NCI-H524 treated with DMSO at 0.1 percent for 48 hours (cell line): ENCODE data around the gene SLC24A4.
"Not testable (repeated sequence)": the region's sequence is repeated elsewhere in the genome, so short reads cannot be mapped to it uniquely, and the experiment has no call there.

Source experiments
- DNase-seq: peaks from one replicate; lab custom pipeline; 2025; lab: John Stamatoyannopoulos, UW

SLC24A4 gene

DNA sequence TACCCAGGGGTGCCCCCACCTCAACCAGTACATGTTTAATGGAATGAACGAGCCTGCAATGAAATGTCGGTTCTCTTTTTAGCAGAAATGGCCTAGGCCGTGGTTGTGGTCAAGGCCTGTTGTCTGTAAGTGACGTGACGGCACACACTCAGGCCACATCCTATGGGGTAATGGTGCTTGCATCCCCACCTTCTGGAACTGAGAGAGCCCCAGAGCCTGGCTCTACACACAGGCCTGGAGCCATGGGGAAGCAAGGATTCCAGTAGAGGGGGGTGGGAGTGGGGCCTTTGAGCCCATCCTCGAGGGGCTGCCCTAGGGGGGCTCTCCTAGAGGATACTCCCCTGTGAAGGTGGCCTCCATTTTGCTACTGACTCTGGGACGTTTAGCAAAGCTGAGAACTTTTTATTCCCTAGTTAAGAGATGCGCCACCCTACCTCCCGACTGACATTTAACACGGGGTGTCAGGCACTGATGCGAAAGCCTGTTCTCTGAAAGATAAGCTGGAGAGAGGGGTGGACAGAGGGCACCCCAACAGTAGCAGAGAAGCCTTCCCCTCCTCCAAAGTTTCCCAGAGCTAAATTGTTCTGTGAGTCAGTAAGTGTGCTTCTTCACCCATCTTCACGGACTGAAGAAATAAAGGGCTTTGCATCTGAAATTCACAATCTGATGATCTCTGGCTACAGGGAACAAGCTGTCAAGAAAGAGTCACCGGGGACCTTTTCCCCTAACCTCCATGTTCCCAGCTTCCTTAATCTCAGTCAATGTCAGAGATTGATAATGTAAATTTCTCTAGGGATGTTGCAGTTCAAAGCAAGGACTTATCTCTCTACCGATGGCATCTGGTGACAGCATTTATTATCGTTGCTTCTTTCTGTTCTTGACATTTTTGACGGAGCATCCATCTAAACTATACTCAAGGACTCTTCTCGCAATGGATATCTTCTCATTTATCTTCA is 197.4 kb downstream of the SLC24A4 start:
- no peak for DNase-seq

DNA sequence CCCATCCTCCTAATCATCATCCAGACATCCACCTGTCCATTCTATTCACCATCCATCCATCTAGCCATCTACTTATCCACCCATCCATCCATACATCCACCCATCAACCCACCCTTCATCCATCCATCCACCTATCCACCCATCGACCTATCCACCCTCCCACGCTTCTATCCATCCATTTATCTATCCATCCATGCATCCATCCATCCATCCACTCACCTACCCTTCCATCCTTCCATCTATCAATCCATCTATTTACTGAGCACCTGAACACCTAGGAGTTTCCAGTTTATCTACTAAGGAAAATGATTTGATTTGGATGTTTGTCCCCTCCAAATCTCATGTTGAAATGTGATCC is 198.1 kb downstream of the SLC24A4 start:
- no peak for DNase-seq

DNA sequence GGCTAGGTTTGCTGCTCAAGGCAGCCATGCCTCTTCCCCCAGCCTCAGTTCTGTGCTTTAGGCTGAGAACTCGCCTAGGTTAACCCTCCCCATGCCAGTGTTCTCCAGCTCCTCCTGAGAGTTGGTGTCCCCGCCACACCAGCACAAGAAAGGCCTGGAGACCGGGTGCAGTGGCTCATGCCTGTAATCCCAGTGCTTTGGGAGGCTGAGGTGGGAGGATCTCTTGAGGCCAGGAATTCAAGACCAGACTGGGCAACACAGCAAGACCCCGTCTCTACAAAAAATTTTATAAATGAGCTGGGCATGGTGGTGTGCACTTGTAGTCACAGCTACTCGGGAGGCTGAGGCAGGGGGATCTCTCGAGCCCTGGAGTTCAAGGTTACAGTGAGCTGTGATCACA is 200.8 kb downstream of the SLC24A4 start:
- DNase-seq = no peak

DNA sequence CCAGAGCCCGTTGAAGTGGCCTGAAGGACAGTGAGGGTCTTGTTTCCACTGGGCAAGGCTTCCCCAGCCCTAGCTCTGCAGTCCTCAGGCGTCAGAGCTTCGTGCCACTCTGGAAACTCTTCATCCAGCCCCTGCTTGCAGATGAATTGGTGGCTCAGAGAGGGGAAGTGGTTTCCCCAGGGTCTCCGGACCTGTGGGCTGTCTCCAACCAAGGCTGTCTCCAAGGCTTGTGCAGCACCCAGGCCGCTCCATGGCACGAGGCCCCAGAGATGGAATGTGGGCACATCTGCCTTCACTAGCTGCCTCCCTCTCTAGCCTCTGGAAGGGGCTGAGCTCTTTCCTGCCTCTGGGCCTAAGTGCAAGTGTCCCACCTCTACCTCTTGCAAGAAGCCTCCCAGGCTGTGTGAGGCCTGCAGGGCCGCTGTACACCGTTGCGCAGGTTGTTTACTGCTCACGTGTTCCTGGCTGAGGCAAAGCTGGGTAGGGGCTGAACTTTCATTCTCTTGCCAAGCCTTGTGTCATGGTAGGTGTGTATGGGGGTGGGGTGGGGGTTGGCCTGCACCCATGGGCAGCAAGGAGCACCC is 201.7 kb downstream of the SLC24A4 start:
- DNase-seq = no peak

DNA sequence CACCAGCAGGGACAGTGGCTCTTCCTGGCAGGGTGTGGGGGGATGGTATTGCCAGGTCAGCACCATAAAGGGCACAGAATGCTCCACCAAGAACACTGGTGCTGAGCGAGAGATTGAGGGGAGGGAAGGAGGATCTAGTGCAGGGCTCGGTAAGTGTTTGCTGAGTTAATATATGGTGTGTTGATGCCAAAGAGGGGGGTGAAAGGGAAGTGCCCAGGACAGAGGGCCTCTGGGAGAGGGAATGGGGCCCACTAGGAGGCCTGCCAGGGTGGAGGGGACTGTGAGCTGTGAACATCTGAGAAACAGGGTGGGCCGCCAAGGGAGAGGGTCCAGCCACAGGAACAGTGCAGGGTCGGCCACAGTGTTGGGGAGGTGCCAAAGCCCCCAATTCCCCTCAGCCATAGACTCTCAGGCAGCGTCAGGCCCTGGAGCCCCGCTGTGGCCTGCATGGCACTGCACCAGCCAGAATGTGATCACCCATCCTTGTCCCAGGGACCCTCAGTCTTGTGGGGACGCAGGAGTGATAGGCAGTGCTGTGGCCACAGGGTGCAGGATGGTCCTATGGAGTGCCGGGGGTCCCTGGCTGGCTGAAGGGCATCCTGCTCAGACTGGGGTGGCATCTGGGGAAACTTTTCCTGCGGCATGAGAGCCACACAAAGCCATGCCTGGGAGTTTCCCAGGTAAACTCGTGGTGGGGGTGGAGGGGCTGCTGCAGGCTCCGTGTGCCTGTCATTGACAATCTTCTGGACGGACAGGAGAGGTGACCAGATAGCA is 202.5 kb downstream of the SLC24A4 start:
- DNase-seq = no peak

DNA sequence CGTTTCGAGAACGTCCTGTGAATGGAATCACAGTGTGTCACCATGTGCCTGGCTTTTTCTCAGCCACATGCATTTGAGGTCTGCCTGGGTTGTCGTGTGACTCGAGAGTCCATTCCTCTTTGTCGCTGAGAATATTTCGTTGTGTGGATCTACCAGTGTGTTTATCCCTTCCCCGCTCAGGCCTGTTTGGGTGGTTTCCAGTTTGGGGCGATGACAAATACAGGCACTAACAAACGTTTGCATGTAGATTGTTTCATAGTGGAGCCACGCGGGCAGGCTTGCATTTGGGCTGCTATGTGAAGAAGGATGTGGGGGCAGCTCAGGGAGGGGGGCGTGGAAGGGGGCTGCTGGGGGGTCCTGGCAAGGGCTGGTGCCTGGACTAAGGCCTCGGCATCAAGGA is 204.8 kb downstream of the SLC24A4 start:
- no peak for DNase-seq

DNA sequence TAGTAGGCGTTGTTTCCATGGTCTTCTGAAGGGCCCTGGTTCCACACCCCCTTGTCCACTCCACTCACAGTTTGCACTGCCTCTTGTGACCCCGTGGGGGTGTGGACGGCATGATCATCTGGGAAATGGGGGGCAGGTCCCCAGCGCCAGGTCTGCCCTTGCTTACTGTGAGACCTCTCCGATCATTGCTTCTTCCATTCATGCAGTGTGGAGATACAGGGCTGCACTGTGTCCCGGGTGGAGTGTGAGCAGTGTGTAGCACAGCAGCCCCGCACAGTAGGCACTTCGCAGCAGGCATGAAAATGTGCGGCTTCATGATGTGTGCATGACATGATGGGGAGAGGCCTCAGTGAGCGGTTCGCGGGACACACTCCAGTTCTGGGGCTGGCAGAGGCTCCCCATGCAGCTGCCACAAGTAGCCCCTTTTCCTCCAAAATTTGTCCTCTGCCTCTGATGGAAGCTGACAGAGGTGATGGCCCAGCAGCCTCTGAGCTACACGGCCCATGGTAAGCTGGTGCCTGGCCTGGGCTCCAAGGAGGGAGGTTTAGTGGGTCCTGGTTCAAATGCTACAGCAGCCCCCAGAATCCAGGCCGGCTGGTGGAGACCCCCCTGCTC is 205.6 kb downstream of the SLC24A4 start:
- DNase-seq = no peak

DNA sequence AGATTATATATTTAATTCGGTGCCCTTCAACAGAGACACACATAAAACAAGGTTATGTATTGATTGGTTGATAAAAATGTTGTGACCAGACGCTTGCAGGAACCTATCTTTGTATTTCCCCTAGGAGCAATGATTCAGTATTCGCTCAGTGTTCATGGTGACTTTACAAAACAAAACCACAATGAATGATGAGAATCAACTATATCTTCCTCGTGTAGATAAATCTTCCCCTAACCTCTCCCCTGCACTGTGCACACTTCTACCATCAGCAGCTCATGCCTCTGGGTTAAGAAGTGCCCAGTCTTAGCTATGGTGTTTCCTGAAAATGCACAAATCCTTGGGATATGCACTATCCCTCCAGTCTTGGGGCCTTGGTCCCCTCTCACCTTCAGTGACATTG is 206.9 kb downstream of the SLC24A4 start:
- no peak for DNase-seq

DNA sequence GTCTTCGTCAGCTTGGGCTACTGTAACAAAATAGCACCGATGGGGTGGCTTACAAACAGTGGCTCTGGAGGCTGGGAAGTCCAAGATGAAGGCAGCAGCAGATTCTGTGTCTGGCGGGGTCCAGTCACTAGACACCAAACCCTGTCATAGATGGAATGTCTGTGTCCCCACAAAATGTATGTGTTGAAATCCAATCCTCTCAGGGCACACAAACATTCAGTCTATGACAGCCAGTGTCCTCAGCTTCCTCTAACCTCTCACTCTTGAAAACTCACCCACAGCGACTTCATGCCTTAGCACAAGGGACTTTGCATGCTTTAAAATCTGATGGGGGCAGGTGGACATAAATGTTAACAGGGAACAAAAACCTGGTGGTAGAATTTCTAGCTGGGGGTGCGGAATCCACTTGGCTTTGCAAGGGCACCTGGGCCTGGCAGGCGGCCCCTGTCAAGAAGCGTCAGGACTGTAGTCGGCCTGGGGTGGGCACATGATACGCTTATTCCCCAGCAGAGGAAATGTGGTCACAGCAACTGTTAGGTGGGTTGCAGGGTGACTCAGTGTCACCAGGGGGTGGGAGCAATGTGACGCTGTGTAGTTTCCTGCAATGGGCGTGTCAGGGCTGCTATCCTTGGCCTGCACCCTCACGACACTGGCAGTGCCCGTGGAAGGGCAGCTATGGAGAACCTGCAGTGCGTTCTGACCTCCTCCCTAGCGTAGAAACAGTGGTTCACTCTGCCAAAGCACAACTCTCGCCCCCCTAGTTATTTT is 208.3 kb downstream of the SLC24A4 start:
- DNase-seq = no peak

DNA sequence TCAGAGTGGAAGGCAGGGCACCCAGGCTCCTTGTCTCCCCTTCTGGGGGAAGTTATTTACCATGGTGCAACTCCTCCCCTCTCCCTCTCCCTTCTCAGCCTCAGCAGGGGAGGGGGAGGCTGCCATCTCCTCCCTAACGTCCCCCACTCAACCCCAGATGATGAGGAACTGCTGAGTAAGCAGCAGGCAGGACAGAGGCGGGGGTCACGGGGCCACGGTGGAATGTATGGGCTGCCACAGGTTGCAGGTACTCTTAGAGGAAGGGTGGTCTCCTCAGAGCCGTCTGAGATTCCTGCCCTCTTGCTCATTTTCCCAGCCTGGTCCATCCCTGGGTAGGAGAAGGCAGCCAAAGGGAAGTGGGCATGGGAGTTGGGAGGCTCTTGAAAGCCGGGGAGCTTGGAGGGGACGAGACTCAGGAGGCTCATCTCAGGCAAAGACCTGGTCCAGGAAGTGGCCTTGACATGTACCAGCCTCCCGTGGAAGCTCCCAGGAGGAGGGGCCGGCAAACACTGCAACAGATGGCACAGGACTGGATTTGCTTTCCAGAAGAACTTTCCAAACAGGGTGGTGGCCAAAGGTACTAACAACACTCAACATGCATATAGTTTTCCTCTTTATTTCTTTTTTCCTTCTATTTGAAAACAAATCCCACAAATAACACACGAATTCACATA is 209.7 kb downstream of the SLC24A4 start:
- DNase-seq = peak; percentile 41

DNA sequence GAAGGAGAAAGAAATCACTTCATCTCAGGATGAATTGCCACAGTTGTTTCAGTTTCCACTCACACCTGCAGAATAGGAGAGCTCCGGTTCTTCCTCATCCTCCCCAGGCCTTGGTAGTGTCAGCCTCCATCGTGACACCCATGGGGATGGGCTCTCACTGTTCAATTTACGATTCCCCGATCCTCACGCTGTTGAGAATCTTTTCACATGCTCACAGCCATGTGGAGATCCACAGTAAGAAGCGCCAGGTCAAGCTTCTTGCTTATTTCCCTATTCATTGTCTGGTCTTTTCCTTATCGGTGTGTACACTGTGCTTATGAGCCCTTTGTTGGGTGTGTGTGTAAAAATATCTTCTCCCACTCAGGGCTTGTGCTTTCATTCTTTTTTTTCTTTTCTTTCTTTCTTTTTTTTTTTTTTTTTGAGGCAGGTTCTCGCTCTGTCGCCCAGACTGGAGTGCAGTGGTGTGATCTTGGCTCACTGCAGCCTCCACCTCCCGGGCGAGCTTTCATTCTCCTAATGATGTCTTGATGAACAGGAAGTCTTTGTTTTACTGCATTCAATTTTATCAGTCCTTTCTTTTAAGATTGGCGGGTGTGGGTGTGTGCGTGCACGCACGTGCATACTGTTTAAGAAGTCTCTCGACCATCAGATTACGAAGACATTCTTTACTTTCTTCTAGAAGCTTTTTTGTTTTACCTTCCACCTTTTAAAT is 212.1 kb downstream of the SLC24A4 start:
- DNase-seq = no peak

DNA sequence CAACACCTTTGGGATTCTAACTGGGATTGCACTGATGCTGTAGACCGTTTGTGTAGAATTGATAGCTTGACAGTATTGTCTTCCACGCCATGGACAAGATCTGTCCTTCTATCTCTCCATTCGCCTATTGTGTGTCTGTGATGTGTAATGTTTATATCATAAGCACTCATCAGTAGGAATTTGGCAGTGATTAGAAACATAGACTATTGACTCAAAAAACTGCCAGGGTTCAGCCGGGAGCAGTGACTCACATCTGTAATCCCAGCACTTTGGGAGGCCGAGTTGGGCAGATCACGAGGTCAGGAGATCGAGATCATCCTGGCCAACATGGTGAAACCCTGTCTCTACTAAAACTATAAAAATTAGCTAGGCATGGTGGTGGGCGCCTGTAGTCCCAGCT is 213.3 kb downstream of the SLC24A4 start:
- not testable (repeated sequence) for DNase-seq

DNA sequence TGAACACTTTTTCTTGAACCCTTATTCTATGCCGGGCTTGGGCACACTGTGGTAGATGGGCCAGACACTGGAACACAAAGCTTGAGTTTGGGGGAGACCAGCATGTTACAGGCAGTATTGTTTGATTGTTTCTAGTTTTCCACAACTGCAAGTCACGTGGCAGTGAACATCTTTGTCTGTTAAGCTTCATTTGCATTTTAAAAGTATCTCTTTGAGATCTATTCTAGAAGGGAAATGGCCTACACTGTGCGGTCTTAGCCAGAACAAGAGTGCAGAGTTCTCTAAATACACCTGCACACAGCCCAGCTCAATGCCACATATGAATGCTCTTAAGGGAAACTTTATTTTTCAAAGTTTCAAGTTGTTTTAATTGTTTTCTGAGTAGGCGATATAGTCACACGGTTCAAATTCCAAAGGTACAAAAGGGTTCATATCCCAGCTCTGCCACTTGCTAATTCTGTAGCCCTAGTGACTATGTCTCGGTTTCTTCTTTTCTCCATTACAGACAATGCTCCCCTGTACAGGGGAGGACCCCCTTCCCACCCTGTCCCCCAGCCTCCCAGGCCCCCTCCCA is 215.5 kb downstream of the SLC24A4 start:
- no peak for DNase-seq

DNA sequence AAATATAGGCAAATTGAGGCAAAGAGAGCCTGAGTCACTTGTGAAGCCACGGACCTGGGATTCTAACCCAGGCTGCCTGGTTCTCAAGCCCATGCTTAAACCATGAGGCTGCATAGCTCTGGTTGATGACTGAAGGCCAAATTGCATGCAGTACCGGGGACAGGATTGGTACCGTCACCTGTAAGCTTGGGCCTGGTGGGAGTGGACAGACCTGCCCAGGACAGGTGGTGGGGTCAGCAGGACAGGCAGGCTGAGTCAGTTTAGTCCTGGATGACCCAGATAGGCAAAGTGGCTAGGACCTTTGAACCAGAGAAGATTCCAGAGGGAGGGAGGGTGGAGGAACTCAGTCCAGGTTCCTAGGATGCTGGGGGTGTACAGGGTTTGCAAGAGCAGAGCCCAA is 216.5 kb downstream of the SLC24A4 start:
- no peak for DNase-seq

DNA sequence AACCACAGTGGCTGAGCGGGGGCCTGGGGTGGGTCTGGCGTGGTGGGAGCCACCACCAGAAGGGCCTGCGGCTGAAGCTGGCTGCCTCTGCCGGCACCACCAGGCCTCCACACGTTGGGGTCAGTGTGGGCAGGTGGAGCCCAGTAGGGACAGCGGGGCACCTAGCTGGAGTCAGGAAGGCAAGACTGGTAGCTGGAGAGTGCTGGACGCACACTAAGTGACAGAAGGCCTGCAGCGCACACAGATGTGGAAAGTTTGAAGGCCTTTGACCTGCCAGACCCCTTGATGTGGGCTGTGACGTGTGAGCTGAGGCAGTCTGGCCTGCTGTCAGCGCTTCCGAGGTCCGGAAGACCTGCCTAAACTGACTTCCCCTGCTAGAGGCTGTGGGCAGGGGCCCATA is 216.9 kb downstream of the SLC24A4 start:
- DNase-seq = no peak

DNA sequence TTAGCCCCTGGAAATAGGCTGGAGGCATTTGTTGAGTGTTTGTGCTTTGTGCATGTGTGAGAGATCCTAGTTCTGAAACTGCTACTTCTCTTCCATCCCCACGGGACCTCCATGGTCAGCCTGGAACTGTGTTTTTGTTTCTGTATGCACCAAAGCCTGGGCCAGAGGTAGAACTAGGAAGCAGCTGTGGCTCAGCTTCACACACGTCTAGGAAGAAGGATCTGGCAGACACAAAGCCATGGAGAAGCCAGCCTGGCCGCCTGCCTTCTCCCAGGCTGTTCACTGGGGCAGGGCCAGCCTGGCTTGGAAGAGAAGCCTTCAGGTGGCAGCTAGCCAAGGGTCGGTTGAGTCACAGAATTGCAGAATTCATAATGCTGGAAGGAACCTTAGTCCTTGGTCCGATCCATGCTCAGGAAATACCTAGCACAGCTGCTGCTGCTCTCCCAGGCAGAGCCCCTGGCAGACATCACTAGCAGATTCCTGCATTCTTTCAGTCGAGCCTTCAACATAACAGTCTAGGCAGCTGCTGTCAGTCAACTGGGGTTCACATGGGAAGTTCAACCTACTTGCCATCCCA is 217.6 kb downstream of the SLC24A4 start:
- DNase-seq = no peak

DNA sequence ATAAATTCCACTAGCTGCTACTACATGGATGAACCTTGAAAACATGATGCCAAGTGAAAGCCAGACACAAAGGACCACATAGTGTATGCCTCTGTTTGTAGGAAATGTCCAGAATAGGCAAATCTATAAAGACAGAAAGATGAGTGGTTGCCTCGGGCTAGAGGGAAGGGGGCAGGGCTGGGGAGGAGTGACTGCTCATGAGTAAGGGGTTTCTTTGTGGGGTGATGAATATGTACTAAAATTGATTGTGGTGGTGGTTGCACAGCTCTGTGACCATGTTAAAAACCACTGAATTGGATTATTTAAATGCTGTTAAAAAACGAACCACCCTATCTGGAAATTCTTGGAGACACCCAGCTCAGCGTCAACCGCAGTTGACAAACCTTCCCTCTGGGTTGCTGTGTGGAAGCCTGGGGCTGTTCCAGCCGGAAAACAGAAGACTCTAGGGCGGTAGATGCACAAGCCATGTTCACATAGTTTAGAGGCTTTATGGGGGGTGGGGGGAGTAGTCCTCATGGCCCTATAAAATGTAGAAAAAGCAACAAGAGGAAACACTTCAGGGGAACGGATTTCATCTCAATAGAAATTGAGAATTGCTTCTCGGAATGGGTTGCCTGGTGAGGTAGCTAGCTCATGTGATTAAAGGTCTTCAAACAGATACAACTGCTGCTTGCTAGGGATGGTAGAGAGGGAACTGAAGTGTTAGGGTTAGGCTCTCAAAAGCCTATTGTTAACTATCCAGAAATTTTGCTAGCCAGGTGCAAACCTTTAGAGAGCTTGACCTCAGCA is 220.0 kb downstream of the SLC24A4 start:
- DNase-seq = no peak

DNA sequence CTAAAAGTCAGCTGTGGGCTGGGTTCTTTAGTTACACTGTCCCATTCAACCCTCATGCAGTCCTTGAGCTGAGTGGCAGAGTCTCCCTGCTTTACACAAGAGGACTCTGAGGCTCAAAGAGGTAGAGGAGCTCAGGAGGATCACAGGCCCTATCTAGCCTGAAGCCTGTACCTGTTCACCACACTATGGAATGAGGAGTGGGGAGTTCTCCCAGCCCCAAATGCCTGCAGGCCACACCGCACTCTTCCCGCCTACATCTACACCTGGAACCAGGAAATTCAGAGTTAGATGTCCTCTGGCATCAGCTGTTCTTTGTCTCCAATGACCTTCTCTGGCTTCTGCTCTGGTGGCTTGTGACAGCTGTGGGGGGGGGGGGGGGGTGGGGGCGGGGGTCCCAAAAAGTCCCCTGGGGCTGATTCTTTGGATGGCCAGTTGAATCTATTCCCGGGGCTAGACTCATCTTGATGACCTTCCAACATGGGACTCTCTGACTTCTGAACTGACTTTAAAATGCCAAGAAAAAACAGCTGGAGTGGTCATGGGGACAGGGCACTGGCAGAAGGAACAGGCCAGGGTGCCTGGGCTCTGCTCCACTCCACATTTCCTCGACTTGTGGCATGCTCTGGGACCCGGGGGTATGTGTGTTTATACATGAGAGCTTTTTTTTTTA is 221.2 kb downstream of the SLC24A4 start:
- DNase-seq = no peak
